WTC11 (cell line): ENCODE measurements around the gene THYN1. TPM values are rescaled to one million over a fixed set of nuclear protein-coding genes. Genes with fewer than 3 reads are reported as not detected.

ENCODE experiments used
- ATAC-seq: fragments of 200-7000 bp; cut with Tn5 transposase; 2 replicates; pipeline ENCODE4 v1.10.0; 2021; ENCODE audit warnings: mild to moderate bottlenecking, moderate library complexity
- CTCF ChIA-PET: fragments of 300-600 bp; sonication (Branson Sonifier 250); formaldehyde crosslinking; loops from one replicate; lab custom pipeline; 2021; ENCODE audit warnings: antibody characterized with exemption; lab: Charles Lee
- POLR2A ChIA-PET: fragments of 350-600 bp; sonication (Branson Sonifier 250); formaldehyde crosslinking; loops from one replicate; lab custom pipeline; 2021; ENCODE audit warnings: antibody characterized with exemption; lab: Charles Lee
- DNase-seq: peaks from one replicate; pipeline ENCODE4 v3.0.0; 2021; ENCODE audit warnings: low spot score
- H3K27ac Mint-ChIP-seq: 2 replicates; pipeline ENCODE4 v1.8.0; 2021; ENCODE audit warnings: mixed read lengths
- H3K27me3 Mint-ChIP-seq: 2 replicates; pipeline ENCODE4 v1.8.0; 2021; ENCODE audit warnings: low read depth, mild to moderate bottlenecking, moderate library complexity, mixed read lengths
- H3K36me3 Mint-ChIP-seq: 2 replicates; pipeline ENCODE4 v1.8.0; 2021; ENCODE audit warnings: mixed read lengths
- H3K4me1 Mint-ChIP-seq: 2 replicates; pipeline ENCODE4 v1.8.0; 2022; ENCODE audit warnings: mixed read lengths
- H3K4me3 Mint-ChIP-seq: 2 replicates; pipeline ENCODE4 v1.8.0; 2021; ENCODE audit warnings: mild to moderate bottlenecking, moderate library complexity, mixed read lengths
- H3K9me3 Mint-ChIP-seq: 2 replicates; pipeline ENCODE4 v1.8.0; 2021; ENCODE audit warnings: mixed read lengths
- AR ChIP-seq: fragments of 250-450 bp; sonication (Bioruptor Pico); IDR thresholded peaks from 2 replicates; pipeline ENCODE4 v1.9.0; 2021; ENCODE audit warnings: mild to moderate bottlenecking
- ATF1 ChIP-seq: sonication (generic); formaldehyde crosslinking; IDR thresholded peaks from 2 replicates; pipeline ENCODE4 v1.8.1; 2023; ENCODE audit warnings: mild to moderate bottlenecking, moderate library complexity, missing genetic modification reagents
- CBFB ChIP-seq: sonication (generic); formaldehyde crosslinking; IDR thresholded peaks from 2 replicates; pipeline ENCODE4 v1.8.1; 2022; ENCODE audit warnings: mild to moderate bottlenecking, low read depth, missing genetic modification reagents
- ESRRA ChIP-seq: sonication (generic); formaldehyde crosslinking; IDR thresholded peaks from 2 replicates; pipeline ENCODE4 v1.8.1; 2022; ENCODE audit warnings: mild to moderate bottlenecking, missing genetic modification reagents, borderline replicate concordance
- FOXK1 ChIP-seq: sonication (generic); formaldehyde crosslinking; IDR thresholded peaks from 2 replicates; pipeline ENCODE4 v1.8.0; 2022; ENCODE audit warnings: mild to moderate bottlenecking, moderate library complexity, missing genetic modification reagents
- GTF2I ChIP-seq: fragments of 250-450 bp; sonication (Bioruptor Pico); conservative IDR thresholded peaks from 2 replicates; pipeline ENCODE4 v1.4.0; 2021; ENCODE audit warnings: mild to moderate bottlenecking
- IRF1 ChIP-seq: sonication (generic); formaldehyde crosslinking; IDR thresholded peaks from 2 replicates; pipeline ENCODE4 v1.8.0; 2023; ENCODE audit warnings: missing genetic modification reagents
- USF2 ChIP-seq: sonication (generic); formaldehyde crosslinking; IDR thresholded peaks from 2 replicates; pipeline ENCODE4 v1.8.1; 2023; ENCODE audit warnings: mild to moderate bottlenecking, missing genetic modification reagents, moderate library complexity
- ZBTB21 ChIP-seq: sonication (generic); formaldehyde crosslinking; IDR thresholded peaks from 2 replicates; pipeline ENCODE4 v1.8.1; 2023; ENCODE audit warnings: mild to moderate bottlenecking, missing genetic modification reagents, borderline replicate concordance
- ZBTB43 ChIP-seq: sonication (generic); formaldehyde crosslinking; IDR thresholded peaks from 2 replicates; pipeline ENCODE4 v1.8.1; 2023; ENCODE audit warnings: mild to moderate bottlenecking, missing genetic modification reagents
- ZNF232 ChIP-seq: sonication (generic); formaldehyde crosslinking; IDR thresholded peaks from 2 replicates; pipeline ENCODE4 v1.8.0; 2022; ENCODE audit warnings: mild to moderate bottlenecking, missing genetic modification reagents
- ZNF423 ChIP-seq: fragments of 250-450 bp; sonication (Bioruptor Pico); IDR thresholded peaks from 2 replicates; pipeline ENCODE4 v2.1.2; 2022; ENCODE audit warnings: mild to moderate bottlenecking, moderate library complexity
- ZNF532 ChIP-seq: fragments of 250-450 bp; sonication (Bioruptor Pico); IDR thresholded peaks from 2 replicates; pipeline ENCODE4 v1.9.0; 2021; ENCODE audit warnings: mild to moderate bottlenecking, borderline replicate concordance
- total RNA-seq: library from RNA; stranded (reverse); gene quantifications from 3 replicates; pipeline ENCODE4 v1.2.3, GENCODE V29; 2021
- TF ChIP-seq, protein P1 (sequence below): sonication (generic); formaldehyde crosslinking; IDR thresholded peaks from 2 replicates; pipeline ENCODE4 v1.8.0; 2022; ENCODE audit warnings: missing genetic modification reagents
- TF ChIP-seq, protein P2 (sequence below): sonication (generic); formaldehyde crosslinking; conservative IDR thresholded peaks from 2 replicates; pipeline ENCODE4 v1.8.1; 2023; ENCODE audit warnings: mild to moderate bottlenecking, low read depth, missing genetic modification reagents, moderate library complexity

Gene THYN1
- total RNA-seq, 1 experiment from 2014 or later: 80.2 TPM

DNA sequence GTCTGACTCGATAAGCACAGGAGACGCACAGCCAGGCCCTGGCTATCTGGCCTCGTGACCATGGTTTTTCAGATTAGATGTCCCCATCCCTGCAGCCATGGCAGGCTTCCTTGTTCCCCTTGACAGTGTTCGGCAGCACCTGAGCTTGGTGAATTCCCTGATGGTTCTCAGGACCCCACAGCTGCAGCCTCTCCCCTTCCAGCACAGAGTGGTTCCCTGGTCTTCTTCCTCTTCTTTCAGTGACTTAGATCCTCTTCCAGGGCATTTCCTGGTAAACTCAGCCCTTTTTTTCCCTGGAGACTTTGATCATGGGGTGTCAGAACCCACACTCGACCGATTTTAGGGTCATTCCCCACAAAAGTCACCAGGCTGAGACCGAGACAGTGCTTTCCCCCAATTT, 37.5 kb upstream of the THYN1 start:
- peak overlapping the region; percentile 72; the same call in 1 of the 2 replicates for H3K27ac Mint-ChIP-seq
- POLR2A ChIA-PET: no interaction called here
- peaks cover 64% of the 10 kb centered on the region for H3K36me3 Mint-ChIP-seq
- H3K27me3 Mint-ChIP-seq: no peaks in the 10 kb centered on the region
- TF ChIP-seq ZNF423 (CRISPR knock-in tag) (no peak), ESRRA (no peak), CBFB (CRISPR knock-in tag) (no peak), ZBTB43 (CRISPR knock-in tag) (no peak), USF2 (CRISPR knock-in tag) (no peak), ATF1 (CRISPR knock-in tag) (no peak), IRF1 (CRISPR knock-in tag) (no peak), FOXK1 (CRISPR knock-in tag) (no peak), AR (CRISPR knock-in tag) (no peak), ZBTB21 (CRISPR knock-in tag) (no peak), ZNF232 (CRISPR knock-in tag) (no peak), GTF2I (CRISPR knock-in tag) (no peak), ZNF532 (no peak)
- TF ChIP-seq, protein P1, sequence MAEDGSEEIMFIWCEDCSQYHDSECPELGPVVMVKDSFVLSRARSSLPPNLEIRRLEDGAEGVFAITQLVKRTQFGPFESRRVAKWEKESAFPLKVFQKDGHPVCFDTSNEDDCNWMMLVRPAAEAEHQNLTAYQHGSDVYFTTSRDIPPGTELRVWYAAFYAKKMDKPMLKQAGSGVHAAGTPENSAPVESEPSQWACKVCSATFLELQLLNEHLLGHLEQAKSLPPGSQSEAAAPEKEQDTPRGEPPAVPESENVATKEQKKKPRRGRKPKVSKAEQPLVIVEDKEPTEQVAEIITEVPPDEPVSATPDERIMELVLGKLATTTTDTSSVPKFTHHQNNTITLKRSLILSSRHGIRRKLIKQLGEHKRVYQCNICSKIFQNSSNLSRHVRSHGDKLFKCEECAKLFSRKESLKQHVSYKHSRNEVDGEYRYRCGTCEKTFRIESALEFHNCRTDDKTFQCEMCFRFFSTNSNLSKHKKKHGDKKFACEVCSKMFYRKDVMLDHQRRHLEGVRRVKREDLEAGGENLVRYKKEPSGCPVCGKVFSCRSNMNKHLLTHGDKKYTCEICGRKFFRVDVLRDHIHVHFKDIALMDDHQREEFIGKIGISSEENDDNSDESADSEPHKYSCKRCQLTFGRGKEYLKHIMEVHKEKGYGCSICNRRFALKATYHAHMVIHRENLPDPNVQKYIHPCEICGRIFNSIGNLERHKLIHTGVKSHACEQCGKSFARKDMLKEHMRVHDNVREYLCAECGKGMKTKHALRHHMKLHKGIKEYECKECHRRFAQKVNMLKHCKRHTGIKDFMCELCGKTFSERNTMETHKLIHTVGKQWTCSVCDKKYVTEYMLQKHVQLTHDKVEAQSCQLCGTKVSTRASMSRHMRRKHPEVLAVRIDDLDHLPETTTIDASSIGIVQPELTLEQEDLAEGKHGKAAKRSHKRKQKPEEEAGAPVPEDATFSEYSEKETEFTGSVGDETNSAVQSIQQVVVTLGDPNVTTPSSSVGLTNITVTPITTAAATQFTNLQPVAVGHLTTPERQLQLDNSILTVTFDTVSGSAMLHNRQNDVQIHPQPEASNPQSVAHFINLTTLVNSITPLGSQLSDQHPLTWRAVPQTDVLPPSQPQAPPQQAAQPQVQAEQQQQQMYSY (CRISPR knock-in tag): no peak
- TF ChIP-seq, protein P2, sequence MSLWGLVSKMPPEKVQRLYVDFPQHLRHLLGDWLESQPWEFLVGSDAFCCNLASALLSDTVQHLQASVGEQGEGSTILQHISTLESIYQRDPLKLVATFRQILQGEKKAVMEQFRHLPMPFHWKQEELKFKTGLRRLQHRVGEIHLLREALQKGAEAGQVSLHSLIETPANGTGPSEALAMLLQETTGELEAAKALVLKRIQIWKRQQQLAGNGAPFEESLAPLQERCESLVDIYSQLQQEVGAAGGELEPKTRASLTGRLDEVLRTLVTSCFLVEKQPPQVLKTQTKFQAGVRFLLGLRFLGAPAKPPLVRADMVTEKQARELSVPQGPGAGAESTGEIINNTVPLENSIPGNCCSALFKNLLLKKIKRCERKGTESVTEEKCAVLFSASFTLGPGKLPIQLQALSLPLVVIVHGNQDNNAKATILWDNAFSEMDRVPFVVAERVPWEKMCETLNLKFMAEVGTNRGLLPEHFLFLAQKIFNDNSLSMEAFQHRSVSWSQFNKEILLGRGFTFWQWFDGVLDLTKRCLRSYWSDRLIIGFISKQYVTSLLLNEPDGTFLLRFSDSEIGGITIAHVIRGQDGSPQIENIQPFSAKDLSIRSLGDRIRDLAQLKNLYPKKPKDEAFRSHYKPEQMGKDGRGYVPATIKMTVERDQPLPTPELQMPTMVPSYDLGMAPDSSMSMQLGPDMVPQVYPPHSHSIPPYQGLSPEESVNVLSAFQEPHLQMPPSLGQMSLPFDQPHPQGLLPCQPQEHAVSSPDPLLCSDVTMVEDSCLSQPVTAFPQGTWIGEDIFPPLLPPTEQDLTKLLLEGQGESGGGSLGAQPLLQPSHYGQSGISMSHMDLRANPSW: no peak
- H3K4me3 Mint-ChIP-seq: no peak overlapping the region
- H3K9me3 Mint-ChIP-seq: peaks cover 1% of the 10 kb centered on the region; the same call in 1 of the 2 replicates
- DNase-seq: no peak
- CTCF ChIA-PET: no interaction called here
- no peak for ATAC-seq
- H3K4me1 Mint-ChIP-seq: peaks cover 20% of the 10 kb centered on the region
